HepG2 (cell line): Measurements from ENCODE around the gene NPBWR2. TPM values are rescaled to one million over a fixed set of nuclear protein-coding genes. Genes with fewer than 3 reads are reported as not detected.

Experiments used
- AKNA ChIP-seq: sonication (generic); formaldehyde crosslinking; IDR thresholded peaks from 2 replicates; pipeline ENCODE4 v1.4.0; 2020; ENCODE audit warnings: missing genetic modification reagents, borderline replicate concordance
- HDAC2 ChIP-seq: sonication (generic); formaldehyde crosslinking; IDR thresholded peaks from 2 replicates; pipeline ENCODE4 v1.4.0; 2020; ENCODE audit warnings: missing genetic modification reagents
- HOXA7 ChIP-seq: sonication (generic); formaldehyde crosslinking; IDR thresholded peaks from 2 replicates; pipeline ENCODE4 v1.8.1; 2022; ENCODE audit warnings: mild to moderate bottlenecking, missing genetic modification reagents, moderate library complexity
- MAZ ChIP-seq, 2 experiments: sonication (generic) in 1 of 2; formaldehyde crosslinking in 1 of 2; IDR thresholded peaks; 2 replicates each; pipeline versions ENCODE4 v1.5.0 to v1.6.1; 2012 to 2020; ENCODE audit warnings: low read depth in 2 of 2, mild to moderate bottlenecking in 2 of 2, borderline replicate concordance in 1 of 2, improper control_type of control experiment in 1 of 2, low read length in 1 of 2, missing genetic modification reagents in 1 of 2, moderate library complexity in 1 of 2
- SRSF1 ChIP-seq: fragments of 200-400 bp; formaldehyde crosslinking; optimal IDR thresholded peaks from 2 replicates; pipeline ENCODE3; 2017; ENCODE audit warnings: mild to moderate bottlenecking, low read depth, low read length, moderate library complexity
- SRSF4 ChIP-seq: fragments of 200-400 bp; formaldehyde crosslinking; IDR thresholded peaks from one replicate; pipeline ENCODE4 v1.6.1; 2018; ENCODE audit warnings: mild to moderate bottlenecking, low read depth, low read length, moderate library complexity; ENCODE audit not compliant: poor library complexity, severe bottlenecking
- TGIF2 ChIP-seq: IDR thresholded peaks from 2 replicates; pipeline ENCODE4 v1.6.1; 2016; ENCODE audit warnings: control low read depth, missing compliant biosample characterization
- ZBTB37 ChIP-seq: sonication (generic); formaldehyde crosslinking; IDR thresholded peaks from 2 replicates; pipeline ENCODE4 v1.4.0; 2020; ENCODE audit warnings: mild to moderate bottlenecking, missing genetic modification reagents
- ZNF256 ChIP-seq: sonication (generic); formaldehyde crosslinking; conservative IDR thresholded peaks from 2 replicates; pipeline ENCODE4 v1.4.0; 2020; ENCODE audit warnings: missing genetic modification reagents
- ZNF441 ChIP-seq: sonication (generic); formaldehyde crosslinking; IDR thresholded peaks from 2 replicates; pipeline ENCODE4 v1.7.0; 2021; ENCODE audit warnings: missing genetic modification reagents, borderline replicate concordance
- ZNF550 ChIP-seq: sonication (generic); formaldehyde crosslinking; IDR thresholded peaks from 2 replicates; pipeline ENCODE4 v1.4.0; 2020; ENCODE audit warnings: mild to moderate bottlenecking, missing genetic modification reagents, borderline replicate concordance
- ZNF710 ChIP-seq: sonication (generic); formaldehyde crosslinking; IDR thresholded peaks from 2 replicates; pipeline ENCODE4 v1.5.0; 2020; ENCODE audit warnings: mild to moderate bottlenecking, missing genetic modification reagents, borderline replicate concordance
- ZNF720 ChIP-seq: sonication (generic); formaldehyde crosslinking; IDR thresholded peaks from 2 replicates; pipeline ENCODE4 v1.4.0; 2020; ENCODE audit warnings: missing genetic modification reagents
- ZNF776 ChIP-seq: sonication (generic); formaldehyde crosslinking; IDR thresholded peaks from 2 replicates; pipeline ENCODE4 v1.4.0; 2020; ENCODE audit warnings: mild to moderate bottlenecking, missing genetic modification reagents
- polyA plus RNA-seq, 8 experiments: library from polyadenylated mRNA; depleted of rRNA in 3 of 8; stranded (reverse) in 7 of 8; unstranded in 1 of 8; fragments of >200 nt; fragmentation: Illumina TruSeq in 4 of 8; extraction: Trizol in 4 of 8; gene quantifications; 2 replicates each; pipeline versions ENCODE4 v1.2.1 to v1.2.3, GENCODE V29; 2011 to 2016; ENCODE audit warnings: low read depth in 4 of 8, missing spikeins in 1 of 8, mixed read lengths in 1 of 8; ENCODE audit not compliant: insufficient read depth in 1 of 8
- total RNA-seq, 5 experiments: library from RNA; depleted of rRNA; stranded (reverse); fragments of >200 nt; fragmentation: Illumina TruSeq; extraction: Trizol; gene quantifications; 2 replicates each; pipeline ENCODE4 v1.2.3, GENCODE V29; 2016; ENCODE audit warnings: low read depth in 1 of 5
- TF ChIP-seq, protein P1 (sequence below): IDR thresholded peaks from 2 replicates; pipeline ENCODE4 v1.6.1; 2016
- TF ChIP-seq, protein P2 (sequence below): sonication (generic); formaldehyde crosslinking; IDR thresholded peaks from 2 replicates; pipeline ENCODE4 v1.4.0; 2020; ENCODE audit warnings: missing genetic modification reagents; ENCODE audit errors: not compliant biosample characterization

NPBWR2 gene
- total and polyA plus RNA-seq, 2 of the 13 experiments (the other 11 are each of a cell fraction or from before 2014, with no cell fraction given) = not detected

- TF ChIP-seq AKNA (CRISPR knock-in tag) (no peak), ZNF776 (peak; percentile 59; the same call in 1 of the 2 replicates), ZNF550 (CRISPR knock-in tag) (no peak), ZNF710 (CRISPR knock-in tag) (peak; percentile 68), ZNF256 (CRISPR knock-in tag) (peak; percentile 76; the same call in 1 of the 2 replicates), ZNF441 (CRISPR knock-in tag) (peak; percentile 78), HOXA7 (CRISPR knock-in tag) (no peak), SRSF1 (peak; percentile 98), ZNF720 (0 out of 2 replicates have a peak, but pooled peaks have one; percentile 47), TGIF2 (CRISPR knock-in tag) (peak; percentile 100), HDAC2 (CRISPR knock-in tag) (peak; percentile 85), ZBTB37 (0 out of 2 replicates have a peak, but pooled peaks have one; percentile 21), MAZ (IDR thresholded peaks at IDR 0.05; ENCODE audit: borderline replicate concordance, low read depth, low read length) (peak; percentile 40; the same call in 1 of the 2 replicates), MAZ (CRISPR knock-in tag; IDR thresholded peaks at IDR 0.05; ENCODE audit: low read depth) (peak; percentile 83), SRSF4 (no peak)
- TF ChIP-seq, protein P1, sequence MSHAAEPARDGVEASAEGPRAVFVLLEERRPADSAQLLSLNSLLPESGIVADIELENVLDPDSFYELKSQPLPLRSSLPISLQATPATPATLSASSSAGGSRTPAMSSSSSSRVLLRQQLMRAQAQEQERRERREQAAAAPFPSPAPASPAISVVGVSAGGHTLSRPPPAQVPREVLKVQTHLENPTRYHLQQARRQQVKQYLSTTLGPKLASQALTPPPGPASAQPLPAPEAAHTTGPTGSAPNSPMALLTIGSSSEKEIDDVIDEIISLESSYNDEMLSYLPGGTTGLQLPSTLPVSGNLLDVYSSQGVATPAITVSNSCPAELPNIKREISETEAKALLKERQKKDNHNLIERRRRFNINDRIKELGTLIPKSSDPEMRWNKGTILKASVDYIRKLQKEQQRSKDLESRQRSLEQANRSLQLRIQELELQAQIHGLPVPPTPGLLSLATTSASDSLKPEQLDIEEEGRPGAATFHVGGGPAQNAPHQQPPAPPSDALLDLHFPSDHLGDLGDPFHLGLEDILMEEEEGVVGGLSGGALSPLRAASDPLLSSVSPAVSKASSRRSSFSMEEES (CRISPR knock-in tag) = peak; percentile 64; the same call in 1 of the 2 replicates
- TF ChIP-seq, protein P2, sequence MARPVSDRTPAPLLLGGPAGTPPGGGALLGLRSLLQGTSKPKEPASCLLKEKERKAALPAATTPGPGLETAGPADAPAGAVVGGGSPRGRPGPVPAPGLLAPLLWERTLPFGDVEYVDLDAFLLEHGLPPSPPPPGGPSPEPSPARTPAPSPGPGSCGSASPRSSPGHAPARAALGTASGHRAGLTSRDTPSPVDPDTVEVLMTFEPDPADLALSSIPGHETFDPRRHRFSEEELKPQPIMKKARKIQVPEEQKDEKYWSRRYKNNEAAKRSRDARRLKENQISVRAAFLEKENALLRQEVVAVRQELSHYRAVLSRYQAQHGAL (CRISPR knock-in tag) = peak; percentile 93
Measured at GRCh38 chr20:64053841-64054661, 53.3 kb downstream of the NPBWR2 start (continued).
